Uterine smooth muscle cell (primary cell): ENCODE measurements around the gene MRPL54. TPM values are rescaled to one million over a fixed set of nuclear protein-coding genes. Genes with fewer than 3 reads are reported as not detected.

Experiments used
- total RNA-seq: library from RNA; depleted of rRNA; stranded (reverse); fragments of >200 nt; gene quantifications from 2 replicates; pipeline ENCODE4 v1.2.3, GENCODE V29; 2014

MRPL54 gene
- 37.2 and 39.9 TPM in 2 replicates for total RNA-seq

DNA sequence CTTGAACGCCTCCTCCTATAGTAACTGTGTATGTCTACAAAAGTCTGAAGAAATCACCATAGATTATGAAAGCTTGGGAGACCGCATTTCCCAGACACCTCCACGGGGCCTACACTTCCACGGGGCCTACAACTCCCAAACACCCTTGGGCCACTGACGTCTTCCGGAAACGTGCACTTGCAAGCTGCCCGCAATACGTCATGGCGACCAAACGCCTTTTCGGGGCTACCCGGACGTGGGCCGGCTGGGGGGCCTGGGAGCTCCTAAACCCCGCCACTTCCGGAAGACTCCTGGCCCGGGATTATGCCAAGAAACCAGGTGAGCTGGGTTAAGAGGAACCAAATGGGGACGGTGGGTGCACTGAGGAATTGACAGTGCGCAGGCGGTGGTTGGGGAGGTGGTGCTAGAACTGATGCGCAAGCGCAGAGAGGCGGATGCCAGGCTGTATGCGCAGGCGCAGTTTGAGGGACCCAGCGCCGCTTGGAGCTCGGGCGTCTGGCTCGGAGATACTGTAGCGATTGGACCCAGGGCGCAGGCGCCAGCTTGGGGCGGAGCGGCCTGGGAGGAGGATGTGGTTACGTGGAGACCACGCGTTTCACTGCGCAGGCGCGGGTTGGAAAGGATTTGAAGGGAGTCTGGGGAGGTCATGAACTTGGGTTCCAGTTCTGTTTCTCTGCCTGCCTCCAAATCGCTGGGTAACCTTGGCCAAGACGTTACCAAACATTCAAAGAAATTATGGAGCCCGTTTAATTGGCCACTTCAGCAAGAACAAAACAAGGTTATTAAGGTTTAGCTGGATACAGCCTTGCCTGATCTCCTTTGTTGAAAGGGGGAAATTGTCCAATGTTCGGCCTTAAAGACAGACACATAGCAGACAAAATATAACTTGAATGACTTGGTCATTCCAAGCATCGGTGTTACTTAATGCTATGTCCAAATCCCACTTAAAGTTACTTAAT, at the start of gene MRPL54:
TSS of gene MRPL54 (plus strand) at position 182 of the 959 bp plus-strand sequence. CDS start at position 201, 19 bp downstream.

DNA sequence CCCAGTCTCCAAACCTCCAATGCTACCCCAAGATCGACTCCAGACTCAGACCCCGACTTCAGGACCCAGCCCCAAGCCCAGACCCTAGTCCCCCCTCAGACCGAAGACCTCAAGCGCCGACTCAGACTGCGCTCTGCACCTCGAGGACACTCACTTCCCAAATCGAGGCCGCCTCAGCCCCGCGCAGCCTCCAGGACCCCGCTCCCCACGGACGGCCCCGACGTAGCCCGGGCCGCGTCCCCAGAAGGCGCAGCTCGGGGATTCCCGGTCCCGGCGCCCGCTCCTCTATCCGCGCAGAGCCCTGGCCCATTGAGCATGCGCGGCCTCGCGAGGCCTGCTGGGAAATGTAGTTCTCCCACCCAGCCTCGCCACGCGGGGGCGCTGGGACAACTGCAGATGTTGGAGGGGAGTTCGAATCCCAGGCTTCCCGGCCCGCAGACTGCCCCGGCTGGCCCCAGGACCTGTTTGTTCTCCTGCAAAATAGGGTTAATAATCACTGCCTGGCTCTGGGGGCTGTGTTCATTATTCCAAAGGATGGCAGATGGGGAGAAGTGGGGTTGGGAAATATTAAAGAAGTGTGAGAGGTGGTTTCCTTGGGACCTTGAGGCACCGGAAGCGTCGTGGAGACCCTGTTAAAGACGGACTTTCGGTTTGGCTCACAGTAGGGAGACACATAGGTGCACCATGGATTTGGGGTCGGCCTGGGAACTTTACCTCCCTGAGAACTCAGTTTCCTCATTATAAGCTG, 926 bp upstream of the MRPL54 start, which contains the start of gene APBA3:
TSS of gene APBA3 (minus strand) at position 311 of the 748 bp plus-strand sequence. CDS start 1,428 bp downstream, outside the sequence.

DNA sequence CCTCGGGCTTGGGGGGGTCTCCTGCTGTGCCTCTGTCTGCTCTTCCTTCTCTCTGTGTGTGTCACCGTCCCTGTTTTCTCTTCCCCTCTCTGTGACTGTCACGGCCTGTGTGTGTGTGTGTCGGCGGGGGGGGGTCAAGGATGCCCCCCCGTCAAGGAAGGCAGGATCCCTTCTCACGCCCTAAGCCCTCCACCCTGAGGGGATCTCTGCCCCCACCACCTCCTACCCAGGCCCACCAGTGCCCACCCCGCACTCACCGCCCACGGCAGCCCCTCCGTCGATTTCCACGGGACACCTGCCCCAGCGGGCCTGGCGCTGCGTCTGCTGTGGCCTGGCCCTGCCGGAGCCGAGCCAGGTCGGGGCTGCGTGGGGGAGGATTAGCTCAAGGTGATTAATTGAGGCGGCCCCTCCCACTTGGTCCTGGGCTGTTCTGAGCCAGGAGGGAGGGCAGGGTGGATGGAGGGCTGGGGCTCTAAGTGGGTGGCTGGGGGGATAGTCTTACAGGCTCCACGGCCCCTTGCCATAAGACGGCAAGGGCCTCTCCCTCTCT, 9.5 kb downstream of the MRPL54 start, which contains the start of gene RAX2:
TSS of gene RAX2 (minus strand) at position 323 of the 550 bp plus-strand sequence. CDS start 486 bp downstream, outside the sequence.

DNA sequence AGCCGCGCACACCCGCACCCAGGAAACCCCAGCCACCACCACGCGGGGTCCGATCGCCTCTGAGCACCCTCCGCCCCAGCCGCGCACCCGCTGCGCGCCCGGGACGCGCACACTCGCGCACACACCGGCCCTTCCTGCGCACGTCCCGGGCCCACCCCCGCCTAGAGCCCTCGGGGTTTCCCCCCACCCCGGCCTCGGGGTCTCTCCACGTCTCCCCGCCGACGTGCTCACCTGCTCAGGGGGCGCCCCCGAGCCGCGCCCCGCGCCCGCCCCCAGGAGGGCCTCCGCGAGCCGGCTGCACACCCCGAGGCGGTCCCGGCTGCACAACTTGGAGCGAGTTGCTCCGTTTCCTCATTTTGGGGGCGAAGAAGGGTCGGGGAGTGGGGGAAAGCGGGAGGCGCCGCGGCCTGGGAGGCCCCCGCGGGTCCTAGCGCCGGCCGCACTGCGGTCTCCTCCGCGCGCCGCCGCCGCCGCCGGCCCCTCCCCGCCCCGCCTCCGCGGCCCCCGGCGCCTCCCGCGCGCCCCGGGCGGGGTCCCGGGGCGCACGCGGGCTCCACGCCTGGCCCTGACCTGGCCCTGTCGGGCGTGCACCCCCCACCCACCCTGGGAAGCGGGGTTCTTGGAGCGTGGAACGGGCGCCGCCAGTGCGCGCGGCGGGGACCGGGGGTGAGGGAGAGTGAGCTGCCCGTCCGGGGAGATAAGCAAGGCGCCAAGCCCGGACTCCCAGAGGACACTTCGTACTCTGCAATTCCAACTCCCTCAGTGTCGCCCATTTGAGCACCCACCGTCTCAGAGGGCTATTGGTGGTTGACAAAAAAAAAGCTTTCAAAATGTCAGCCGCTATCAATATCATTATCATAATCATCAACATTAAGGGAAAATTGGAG, 23.7 kb downstream of the MRPL54 start, which contains the start of gene MATK:
TSS of gene MATK (minus strand) at position 444 of the 887 bp plus-strand sequence. CDS start 1,246 bp downstream, outside the sequence.

Other genes starting within 250 kb of the MRPL54 start
- not detected in 2 replicates for gene TEKTIP1, start 223.5 kb upstream of the MRPL54 start, total RNA-seq
- 77.8 and 117 TPM in 2 replicates for gene MFSD12, start 205.1 kb upstream of the MRPL54 start, total RNA-seq
- gene HMG20B, start 189.7 kb upstream of the MRPL54 start, total RNA-seq, result 74.5 and 87.6 TPM in 2 replicates
- gene GIPC3, start 177.2 kb upstream of the MRPL54 start, total RNA-seq, result under 0.01 TPM in 1 of 2 replicates, not detected in the other
- 1.4 and 1.6 TPM in 2 replicates for gene TBXA2R, start 155.8 kb upstream of the MRPL54 start, total RNA-seq
- 29.1 and 34.2 TPM in 2 replicates for gene CACTIN, start 135.9 kb upstream of the MRPL54 start, total RNA-seq
- 18.8 and 25.5 TPM in 2 replicates for gene PIP5K1C, start 62.2 kb upstream of the MRPL54 start, total RNA-seq
- under 0.01 and 0.12 TPM in 2 replicates for gene TJP3, start 54.3 kb upstream of the MRPL54 start, total RNA-seq
- gene APBA3, start 990 bp upstream of the MRPL54 start, total RNA-seq, result 19.6 and 20.5 TPM in 2 replicates
- gene RAX2, start 9.5 kb downstream of the MRPL54 start, total RNA-seq, result not detected in 2 replicates
- not detected in 2 replicates for gene MATK, start 23.7 kb downstream of the MRPL54 start, total RNA-seq
- not detected in 2 replicates for gene ZFR2, start 106.4 kb downstream of the MRPL54 start, total RNA-seq
- gene ATCAY, start 118.0 kb downstream of the MRPL54 start, total RNA-seq, result under 0.01 TPM in 1 of 2 replicates, not detected in the other
- not detected in 2 replicates for gene NMRK2, start 170.4 kb downstream of the MRPL54 start, total RNA-seq
- gene DAPK3, start 208.4 kb downstream of the MRPL54 start, total RNA-seq, result 133 and 147 TPM in 2 replicates
- 2,814 and 3,752 TPM in 2 replicates for gene EEF2, start 222.8 kb downstream of the MRPL54 start, total RNA-seq
- gene PIAS4, start 245.1 kb downstream of the MRPL54 start, total RNA-seq, result 10.7 and 12.5 TPM in 2 replicates